Measurements from ENCODE around the gene KRTAP2-4.
"Not testable (repeated sequence)": the region's sequence is repeated elsewhere in the genome, so short reads cannot be mapped to it uniquely, and the experiment has no call there.

GRCh38 chr17:41105347-41105746 lies 39.7 kb upstream of the KRTAP2-4 start, which contains the start of gene KRTAP4-9:
- not testable (repeated sequence) for TF ChIP-seq CTCF (IDR thresholded peaks at IDR 0.05); POLR2AphosphoS5 (IDR thresholded peaks at IDR 0.05; ENCODE audit: low read depth, low read length); TCF7L2 (IDR thresholded peaks at IDR 0.05; ENCODE audit: low read depth, low read length)
